Vagina (tissue), 2 donors: ENCODE results near the gene RPH3AL. TPM values are rescaled to one million over a fixed set of nuclear protein-coding genes. Genes with fewer than 3 reads are reported as not detected.
A peak's percentile ranks its signal among the peaks of the same experiment; 100 is the strongest.
"Not testable (repeated sequence)": the region's sequence is repeated elsewhere in the genome, so short reads cannot be mapped to it uniquely, and the experiment has no call there.

ENCODE experiments used
- DNase-seq, 2 donors: peaks; one replicate each; pipeline ENCODE4 v3.0.0-alpha.2; 2017; ENCODE audit errors: extremely low spot score in 2 of 2
- H3K27ac ChIP-seq: fragments of 200-600 bp; sonication (generic); one replicate; pipeline ENCODE4 v1.5.1; 2019
- H3K27me3 ChIP-seq: fragments of 200-600 bp; sonication (generic); one replicate; pipeline ENCODE4 v1.5.1; 2019
- H3K36me3 ChIP-seq, 2 donors: fragments of 200-600 bp; sonication (generic); one replicate each; pipeline ENCODE4 v1.5.1; 2017 to 2019
- H3K4me1 ChIP-seq: fragments of 200-600 bp; sonication (generic); one replicate; pipeline ENCODE4 v1.5.1; 2019
- H3K4me3 ChIP-seq, 2 donors: fragments of 200-600 bp; sonication (generic); 1 replicate in 1 of 2; 2 replicates in 1 of 2; pipeline ENCODE4 v1.5.1; 2016 to 2019
- H3K9me3 ChIP-seq: fragments of 200-600 bp; sonication (generic); one replicate; pipeline ENCODE4 v1.5.1; 2019
- POLR2A ChIP-seq, 2 donors: fragments of 450-650 bp; IDR thresholded peaks; one replicate each; pipeline ENCODE4 v1.6.1; 2017; ENCODE audit warnings: antibody characterized with exemption in 2 of 2, mild to moderate bottlenecking in 2 of 2, moderate library complexity in 2 of 2
- POLR2AphosphoS5 ChIP-seq, 2 donors: sonication (generic); formaldehyde crosslinking; IDR thresholded peaks; one replicate each; pipeline ENCODE4 v1.9.0; 2017; ENCODE audit warnings: antibody characterized with exemption in 2 of 2, mild to moderate bottlenecking in 2 of 2, low read depth in 1 of 2; ENCODE audit not compliant: insufficient read depth in 1 of 2
- intact Hi-C: fragments of 100-400 bp; cut with DNase I; formaldehyde crosslinking; loops from one replicate; pipeline ENCODE4 v1.15.1; 2023
- total RNA-seq: library from RNA; depleted of rRNA; stranded (reverse); fragments of >200 nt; gene quantifications from one replicate; pipeline ENCODE4 v1.2.3, GENCODE V29; 2016
- TF ChIP-seq, protein P1 (sequence below), 3 experiments: fragments of 450-650 bp in 2 of 3; fragments of 200-600 bp in 1 of 3; sonication (generic) in 1 of 3; IDR thresholded peaks; one replicate each; pipeline ENCODE4 v1.5.1; 2017 to 2019; ENCODE audit warnings: antibody characterized with exemption in 3 of 3, mild to moderate bottlenecking in 2 of 3, moderate library complexity in 2 of 3

The RPH3AL gene
- total RNA-seq, 1 donor from 2014 or later: 43.5 TPM

DNA sequence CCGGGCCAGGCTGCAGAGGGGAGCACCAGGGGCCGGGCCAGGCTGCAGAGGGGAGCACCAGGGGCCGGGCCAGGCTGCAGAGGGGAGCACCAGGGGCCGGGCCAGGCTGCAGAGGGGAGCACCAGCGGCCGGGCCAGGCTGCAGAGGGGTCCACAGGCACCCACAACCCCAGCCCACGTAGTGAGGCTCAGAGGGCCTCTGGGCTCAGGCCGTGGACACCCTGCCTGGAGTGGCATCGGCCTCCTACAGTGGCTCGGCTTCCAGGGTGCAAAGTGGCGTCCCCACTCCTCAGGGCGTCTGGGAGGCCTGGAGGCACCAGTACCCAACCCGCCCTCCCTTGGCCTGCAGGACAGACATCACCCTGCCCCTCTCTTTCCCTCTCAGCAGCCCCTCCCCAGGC, 180.7 kb downstream of the RPH3AL start:
- no peaks in the 10 kb centered on the region for H3K27me3 ChIP-seq
- H3K4me1 ChIP-seq: no peaks in the 10 kb centered on the region
- TF ChIP-seq, protein P1, sequence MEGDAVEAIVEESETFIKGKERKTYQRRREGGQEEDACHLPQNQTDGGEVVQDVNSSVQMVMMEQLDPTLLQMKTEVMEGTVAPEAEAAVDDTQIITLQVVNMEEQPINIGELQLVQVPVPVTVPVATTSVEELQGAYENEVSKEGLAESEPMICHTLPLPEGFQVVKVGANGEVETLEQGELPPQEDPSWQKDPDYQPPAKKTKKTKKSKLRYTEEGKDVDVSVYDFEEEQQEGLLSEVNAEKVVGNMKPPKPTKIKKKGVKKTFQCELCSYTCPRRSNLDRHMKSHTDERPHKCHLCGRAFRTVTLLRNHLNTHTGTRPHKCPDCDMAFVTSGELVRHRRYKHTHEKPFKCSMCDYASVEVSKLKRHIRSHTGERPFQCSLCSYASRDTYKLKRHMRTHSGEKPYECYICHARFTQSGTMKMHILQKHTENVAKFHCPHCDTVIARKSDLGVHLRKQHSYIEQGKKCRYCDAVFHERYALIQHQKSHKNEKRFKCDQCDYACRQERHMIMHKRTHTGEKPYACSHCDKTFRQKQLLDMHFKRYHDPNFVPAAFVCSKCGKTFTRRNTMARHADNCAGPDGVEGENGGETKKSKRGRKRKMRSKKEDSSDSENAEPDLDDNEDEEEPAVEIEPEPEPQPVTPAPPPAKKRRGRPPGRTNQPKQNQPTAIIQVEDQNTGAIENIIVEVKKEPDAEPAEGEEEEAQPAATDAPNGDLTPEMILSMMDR (IDR thresholded peaks at IDR 0.05): no peak
- intact Hi-C loops: no loop called here
- H3K4me3 ChIP-seq: no peak overlapping the region
- H3K36me3 ChIP-seq: no peaks in the 10 kb centered on the region
- H3K27ac ChIP-seq: no peak overlapping the region
- no peaks in the 10 kb centered on the region for H3K9me3 ChIP-seq
- DNase-seq: no peak

DNA sequence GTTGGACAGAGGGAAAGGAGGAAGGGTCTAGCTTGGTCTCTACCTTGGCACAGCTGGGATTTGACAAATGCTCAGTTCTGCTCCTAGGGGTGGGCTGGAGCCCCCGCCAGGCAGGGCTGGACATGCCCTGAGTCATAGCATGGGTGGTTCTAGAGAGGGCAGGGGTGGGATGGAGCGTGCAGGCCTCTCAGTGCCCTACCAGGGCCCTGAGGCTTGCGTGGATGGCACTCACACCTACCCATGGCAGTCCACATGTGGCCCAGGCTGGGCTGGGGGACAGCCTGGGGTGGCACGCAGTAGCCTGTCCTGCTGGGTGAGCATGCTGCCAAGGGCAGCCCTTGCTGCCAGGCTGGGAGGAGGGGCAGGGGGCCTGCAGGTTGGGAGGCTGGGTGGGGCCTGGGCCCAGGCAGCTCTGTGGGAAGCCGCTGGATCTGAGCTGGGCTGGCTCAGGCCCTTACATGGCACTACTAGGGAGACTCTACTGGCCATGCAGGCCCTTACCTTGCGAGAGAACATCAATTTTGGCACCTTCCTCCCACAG, 182.4 kb downstream of the RPH3AL start:
- no peaks in the 10 kb centered on the region for H3K27me3 ChIP-seq
- TF ChIP-seq, protein P1 (IDR thresholded peaks at IDR 0.05): no peak
- TF ChIP-seq POLR2AphosphoS5 (IDR thresholded peaks at IDR 0.05; ENCODE audit: insufficient read depth in 1 of 2, low read depth in 1 of 2) (no peak), POLR2A (IDR thresholded peaks at IDR 0.05) (no peak)
- no peaks in the 10 kb centered on the region for H3K4me1 ChIP-seq
- no peak overlapping the region for H3K4me3 ChIP-seq
- intact Hi-C loops: no loop called here
- no peaks in the 10 kb centered on the region for H3K36me3 ChIP-seq
- H3K27ac ChIP-seq: no peak overlapping the region
- no peak for DNase-seq
- H3K9me3 ChIP-seq: no peaks in the 10 kb centered on the region

DNA sequence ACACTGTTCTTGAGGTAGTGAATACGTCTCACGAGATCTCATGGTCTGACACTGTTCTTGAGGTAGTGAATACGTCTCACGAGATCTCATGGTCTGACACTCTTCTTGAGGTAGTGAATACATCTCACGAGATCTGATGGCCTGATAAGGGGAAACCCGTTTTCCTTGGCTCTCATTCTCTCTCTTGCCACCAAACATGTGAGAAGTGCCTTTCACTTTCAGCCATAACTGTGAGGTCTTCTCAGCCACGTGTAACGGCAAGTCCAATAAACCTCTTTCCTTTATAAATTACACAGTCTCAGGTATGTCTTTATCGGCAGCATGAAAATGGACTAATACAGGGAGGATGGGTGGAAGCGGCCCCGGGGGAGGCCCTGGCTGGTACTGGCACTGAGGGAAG, 184.0 kb downstream of the RPH3AL start:
- H3K27me3 ChIP-seq, H3K4me1 ChIP-seq, H3K4me3 ChIP-seq, H3K9me3 ChIP-seq, intact Hi-C loops, H3K36me3 ChIP-seq, H3K27ac ChIP-seq, DNase-seq: not testable (repeated sequence)

DNA sequence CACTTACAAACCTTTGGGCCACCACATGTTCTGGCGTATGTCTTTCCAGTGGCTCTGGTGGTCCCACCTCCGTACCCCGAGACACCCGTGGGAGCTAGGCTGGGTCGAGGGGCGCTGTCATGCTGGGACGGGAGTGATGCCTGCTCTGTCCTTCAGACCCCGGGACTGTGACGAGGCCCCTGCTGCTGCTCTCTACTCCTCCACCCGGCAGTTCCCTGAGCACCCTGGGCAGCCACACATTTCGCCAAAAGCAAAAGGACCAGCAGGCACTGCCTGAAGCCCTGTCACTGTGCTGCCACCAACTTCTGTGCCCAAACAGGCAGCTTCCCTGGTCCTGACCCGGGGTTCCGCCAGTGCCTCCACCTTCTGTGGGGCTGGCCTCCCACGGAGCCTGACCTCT, 186.7 kb downstream of the RPH3AL start:
- H3K4me1 ChIP-seq: no peaks in the 10 kb centered on the region
- TF ChIP-seq POLR2A (IDR thresholded peaks at IDR 0.05) (no peak), POLR2AphosphoS5 (IDR thresholded peaks at IDR 0.05; ENCODE audit: insufficient read depth in 1 of 2, low read depth in 1 of 2) (no peak)
- TF ChIP-seq, protein P1 (IDR thresholded peaks at IDR 0.05): no peak
- no peak overlapping the region for H3K27ac ChIP-seq
- intact Hi-C loops: no loop called here
- no peaks in the 10 kb centered on the region for H3K36me3 ChIP-seq
- no peaks in the 10 kb centered on the region for H3K9me3 ChIP-seq
- H3K27me3 ChIP-seq: no peaks in the 10 kb centered on the region
- H3K4me3 ChIP-seq: no peak overlapping the region
- DNase-seq: no peak

DNA sequence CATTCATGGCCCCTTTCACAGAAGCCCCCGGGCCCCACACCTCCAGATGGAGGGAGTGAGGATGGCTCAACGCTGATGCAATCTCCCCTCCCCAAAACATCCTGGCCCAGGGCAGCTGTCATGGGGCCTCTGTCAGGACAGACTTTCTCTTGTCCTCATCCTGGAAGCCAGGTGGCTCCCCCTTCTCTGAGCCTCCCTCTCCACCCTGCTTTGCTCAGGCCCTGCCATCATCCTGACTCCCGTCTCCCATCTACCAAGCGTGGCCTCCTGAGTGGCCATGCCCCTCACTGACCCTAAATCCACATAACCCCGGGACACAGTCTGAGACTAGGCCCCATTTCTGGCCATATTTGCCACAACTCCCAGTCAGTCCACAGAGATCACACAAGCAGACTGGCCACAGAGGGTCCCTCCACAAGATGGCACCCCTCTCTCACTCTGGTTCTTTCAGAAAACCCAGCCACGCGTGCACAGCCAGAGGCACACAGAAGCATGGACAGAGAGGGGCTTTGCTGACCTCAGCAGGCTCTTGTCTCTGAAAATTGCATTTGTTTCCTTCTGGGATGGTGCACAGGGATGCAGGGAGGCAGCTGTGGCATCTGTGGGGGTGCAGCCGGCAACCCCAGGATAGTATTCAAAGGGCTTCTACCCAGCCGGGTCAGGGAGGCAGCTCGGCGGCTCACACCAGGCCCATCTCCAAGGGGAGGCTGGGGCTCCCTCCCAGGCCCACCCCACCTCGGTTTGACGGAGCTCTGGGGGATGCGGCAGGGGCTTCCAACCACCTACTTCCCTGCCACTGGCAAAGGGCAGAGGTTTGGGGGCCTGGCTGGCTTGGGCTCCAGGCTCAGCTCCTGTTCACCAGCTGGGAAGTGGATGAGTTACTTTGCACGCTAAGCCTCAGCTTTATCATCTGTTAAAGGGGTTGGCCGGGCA, 188.0 kb downstream of the RPH3AL start:
- DNase-seq: no peak
- Histone ChIP-seq H3K4me1 (no peaks in the 10 kb centered on the region), H3K27ac (no peak overlapping the region), H3K27me3 (no peaks in the 10 kb centered on the region), H3K9me3 (no peaks in the 10 kb centered on the region), H3K36me3 (no peaks in the 10 kb centered on the region), H3K4me3 (no peak overlapping the region)
- intact Hi-C loops: no loop called here
- TF ChIP-seq, protein P1 (IDR thresholded peaks at IDR 0.05): peak in 1 of 3 experiments; percentile 53
- TF ChIP-seq POLR2A (IDR thresholded peaks at IDR 0.05): no peak
